ENCODE results near the gene C16orf87.

The C16orf87 gene

GRCh38 chr16:46746821-46747776, 83.9 kb downstream of the C16orf87 start:
- peaks cover 6% of the 10 kb centered on the region; the same call in 1 of the 2 replicates for H3K9me3 ChIP-seq (ENCODE audit: insufficient read depth, low read length)
- peak; percentile 58 for DNase-seq (ENCODE audit: low read depth, low spot score)
- no peaks in the 10 kb centered on the region for H3K27me3 ChIP-seq (ENCODE audit: insufficient read depth, insufficient read length)
- H3K9ac ChIP-seq (ENCODE audit: insufficient read length, low read depth): peak overlapping the region; percentile 80
- no peaks in the 10 kb centered on the region for H3K36me3 ChIP-seq (ENCODE audit: insufficient read depth, insufficient read length, low read length)
- peak; percentile 9 for TF ChIP-seq YY1 (IDR thresholded peaks at IDR 0.05; ENCODE audit: insufficient read depth, insufficient read length)
- TF ChIP-seq SUZ12 (IDR thresholded peaks at IDR 0.05; ENCODE audit: extremely low read depth, insufficient read depth, insufficient read length): no peak
- H3K4me3 ChIP-seq (ENCODE audit: insufficient read length, low read depth): no peak overlapping the region
- peaks cover 34% of the 10 kb centered on the region for H3K4me1 ChIP-seq (ENCODE audit: insufficient read depth, insufficient read length)
